MM.1S (cell line): ENCODE measurements around the gene TRIM63.

ENCODE experiments used
- CTCF ChIP-seq: fragments of 300-600 bp; sonication (generic); IDR thresholded peaks from 2 replicates; pipeline ENCODE4 v1.5.1; 2016; ENCODE audit warnings: antibody characterized with exemption, low read length, mixed read lengths
- EZH2 ChIP-seq: fragments of 300-600 bp; sonication (generic); optimal IDR thresholded peaks from 2 replicates; pipeline ENCODE3; 2017; ENCODE audit warnings: low read depth, mild to moderate bottlenecking, antibody characterized with exemption, low read length, mixed read lengths

GRCh38 chr1:26003262-26003661 is 64.2 kb downstream of the TRIM63 start:
- TF ChIP-seq CTCF (no peak), EZH2 (no peak)
